Stimulated activated memory B cell treated with anti-CD40 and anti-IgM and Interleukin-4, amounts not matched to agents 10 μg/mL and 1 μg/mL and 100 μg/mL, for 72 hours (primary cell): ENCODE data around the gene PYGB.
"Not testable (repeated sequence)": the region's sequence is repeated elsewhere in the genome, so short reads cannot be mapped to it uniquely, and the experiment has no call there.

Source experiments
- ATAC-seq: fragments of 150-1000 bp; cut with Tn5 transposase; 2 replicates; pipeline ENCODE4 v1.10.0; 2021
- H3K27ac Mint-ChIP-seq: one replicate; pipeline ENCODE4 v1.8.0; 2022; ENCODE audit warnings: mild to moderate bottlenecking, mixed read lengths
- H3K27me3 Mint-ChIP-seq: one replicate; pipeline ENCODE4 v1.8.0; 2022; ENCODE audit warnings: mixed read lengths
- H3K36me3 Mint-ChIP-seq: one replicate; pipeline ENCODE4 v1.8.0; 2022; ENCODE audit warnings: mixed read lengths
- H3K4me1 Mint-ChIP-seq: one replicate; pipeline ENCODE4 v1.8.0; 2022; ENCODE audit warnings: mixed read lengths
- H3K4me3 Mint-ChIP-seq: one replicate; pipeline ENCODE4 v1.8.0; 2022; ENCODE audit warnings: mild to moderate bottlenecking, moderate library complexity, mixed read lengths
- H3K9me3 Mint-ChIP-seq: one replicate; pipeline ENCODE4 v1.8.0; 2022; ENCODE audit warnings: mixed read lengths

PYGB gene

GRCh38 chr20:25308083-25308491, 60.2 kb downstream of the PYGB start:
- Mint-ChIP-seq H3K36me3 (peaks cover 21% of the 10 kb centered on the region), H3K27ac (peak overlapping the region; percentile 92), H3K4me3 (no peak overlapping the region), H3K9me3 (no peaks in the 10 kb centered on the region), H3K4me1 (peaks cover 50% of the 10 kb centered on the region), H3K27me3 (no peaks in the 10 kb centered on the region)
- peak; percentile 46 for ATAC-seq

- Mint-ChIP-seq H3K4me1 (peaks cover 50% of the 10 kb centered on the region), H3K27ac (peak overlapping the region; percentile 92), H3K27me3 (no peaks in the 10 kb centered on the region), H3K9me3 (no peaks in the 10 kb centered on the region), H3K36me3 (peaks cover 17% of the 10 kb centered on the region), H3K4me3 (no peak overlapping the region)
- peak; percentile 56 for ATAC-seq
Observed at GRCh38 chr20:25308671-25309394, 60.9 kb downstream of the PYGB start.

DNA sequence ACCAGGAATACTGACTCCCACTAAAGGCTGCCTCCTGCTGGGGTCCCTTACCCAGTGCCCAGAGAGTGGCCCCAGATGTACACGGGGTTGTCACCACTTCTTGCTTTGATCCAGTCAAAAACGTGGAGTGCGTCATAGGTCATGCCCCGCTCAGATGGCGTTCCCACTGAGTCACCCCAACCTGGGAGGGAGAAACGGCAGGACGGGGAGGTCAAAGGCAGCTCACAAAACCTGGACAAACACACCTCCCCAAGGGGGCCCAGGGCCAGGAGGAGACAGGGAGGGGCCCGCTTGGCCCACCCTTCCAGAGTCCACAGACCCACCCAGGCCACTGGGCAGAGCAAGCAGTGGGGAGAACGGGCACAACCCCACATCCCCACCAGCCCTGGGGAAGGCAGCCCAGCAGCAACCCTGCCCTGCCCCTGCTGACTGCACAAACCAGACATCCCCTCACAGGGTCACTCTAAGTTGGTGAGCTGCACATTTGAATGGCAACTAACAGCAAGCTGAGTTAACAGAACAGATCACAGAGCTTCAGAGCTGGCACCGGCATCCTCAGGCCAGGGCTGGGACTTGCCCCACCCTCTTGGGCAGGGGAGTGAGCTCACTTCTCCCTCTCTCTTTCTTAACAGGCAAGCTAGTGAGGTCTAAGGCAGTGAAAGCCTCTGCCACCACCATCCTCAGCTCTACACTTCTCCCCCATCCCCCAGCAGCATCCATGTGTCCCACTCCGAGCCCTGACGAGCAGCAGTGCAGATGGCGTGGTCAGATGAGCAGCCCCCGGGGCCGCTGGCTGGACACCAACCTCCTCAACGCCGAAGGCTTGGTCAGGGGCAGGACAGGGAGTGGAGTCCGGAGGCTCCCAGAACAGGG, 61.7 kb downstream of the PYGB start:
- peak overlapping the region; percentile 92 for H3K27ac Mint-ChIP-seq
- no peaks in the 10 kb centered on the region for H3K27me3 Mint-ChIP-seq
- peaks cover 46% of the 10 kb centered on the region for H3K4me1 Mint-ChIP-seq
- H3K36me3 Mint-ChIP-seq = peaks cover 17% of the 10 kb centered on the region
- ATAC-seq = peak; percentile 77
- H3K9me3 Mint-ChIP-seq = no peaks in the 10 kb centered on the region
- H3K4me3 Mint-ChIP-seq = no peak overlapping the region

DNA sequence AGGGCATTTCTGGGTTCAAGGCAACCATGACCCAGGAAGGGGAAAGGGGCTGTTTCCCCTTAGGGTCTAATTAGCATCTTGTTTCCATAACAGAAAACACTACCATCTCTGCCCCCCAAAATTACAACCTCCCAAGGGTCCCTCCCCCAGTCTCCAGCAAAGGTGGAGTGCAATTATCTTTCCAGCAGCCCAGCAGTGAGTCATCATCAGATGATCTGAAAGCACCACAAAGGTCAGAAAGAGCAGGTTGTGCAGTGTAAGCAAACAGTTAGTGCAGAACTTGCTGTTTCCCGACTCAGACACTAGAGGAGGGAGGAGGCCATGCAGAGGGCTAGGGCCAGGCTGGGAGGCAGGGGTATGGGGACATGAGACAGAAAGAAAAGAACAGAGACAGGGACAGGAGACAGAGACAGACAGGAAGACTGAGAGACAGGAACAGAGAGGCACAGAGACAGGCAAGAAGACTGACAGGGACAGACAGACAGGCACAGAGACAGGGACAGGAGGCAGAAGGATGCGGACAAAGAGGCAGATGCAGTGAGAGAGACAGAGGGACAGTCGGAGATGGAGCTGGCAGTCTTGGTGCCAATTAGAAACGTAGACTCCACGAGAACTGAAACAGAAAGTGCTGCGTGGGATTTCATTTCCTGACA, 62.5 kb downstream of the PYGB start:
- H3K27me3 Mint-ChIP-seq = no peaks in the 10 kb centered on the region
- H3K27ac Mint-ChIP-seq = peak overlapping the region; percentile 92
- ATAC-seq = peak; percentile 95
- H3K4me3 Mint-ChIP-seq = peak overlapping the region; percentile 68
- H3K36me3 Mint-ChIP-seq = peaks cover 24% of the 10 kb centered on the region
- H3K9me3 Mint-ChIP-seq = no peaks in the 10 kb centered on the region
- peaks cover 51% of the 10 kb centered on the region for H3K4me1 Mint-ChIP-seq

GRCh38 chr20:25310921-25311728, 63.2 kb downstream of the PYGB start:
- Mint-ChIP-seq H3K4me3 (peak overlapping the region; percentile 68), H3K9me3 (no peaks in the 10 kb centered on the region), H3K4me1 (peaks cover 58% of the 10 kb centered on the region), H3K27me3 (no peaks in the 10 kb centered on the region), H3K27ac (peak overlapping the region; percentile 92), H3K36me3 (peaks cover 30% of the 10 kb centered on the region)
- no peak for ATAC-seq

GRCh38 chr20:25312716-25313115, 64.8 kb downstream of the PYGB start:
- ATAC-seq = not testable (repeated sequence)
- H3K4me1 Mint-ChIP-seq = peaks cover 67% of the 10 kb centered on the region

DNA sequence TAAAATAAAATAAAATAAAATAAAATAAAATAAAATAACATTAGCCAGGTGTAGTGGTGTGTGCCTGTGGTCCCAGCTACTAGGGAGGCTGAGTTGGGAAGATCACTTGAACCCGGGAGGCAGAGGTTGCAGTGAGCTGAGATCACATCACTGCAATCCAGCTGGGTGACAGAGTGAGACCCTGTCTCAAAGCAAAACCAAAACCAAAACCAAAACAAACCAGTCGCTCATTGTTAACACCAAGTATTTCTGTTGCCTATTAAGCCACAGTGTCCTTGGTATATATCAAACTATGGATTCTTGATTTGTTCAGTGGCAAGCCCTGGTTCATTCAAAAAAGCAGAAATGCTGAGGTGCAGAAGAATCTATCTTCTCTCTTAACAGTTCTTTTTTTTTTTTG, 65.7 kb downstream of the PYGB start:
- Mint-ChIP-seq H3K4me3 (no peak overlapping the region), H3K27me3 (no peaks in the 10 kb centered on the region), H3K9me3 (no peaks in the 10 kb centered on the region), H3K36me3 (peaks cover 27% of the 10 kb centered on the region), H3K27ac (no peak overlapping the region), H3K4me1 (peaks cover 67% of the 10 kb centered on the region)
- no peak for ATAC-seq

More at GRCh38 chr20:25312716-25313115, 64.8 kb downstream of the PYGB start:
- not testable (repeated sequence) for H3K27me3 Mint-ChIP-seq, H3K4me3 Mint-ChIP-seq, H3K9me3 Mint-ChIP-seq, H3K27ac Mint-ChIP-seq
- peaks cover 25% of the 10 kb centered on the region for H3K36me3 Mint-ChIP-seq

GRCh38 chr20:25314497-25315417, 66.9 kb downstream of the PYGB start:
- no peak for ATAC-seq
- Mint-ChIP-seq H3K27me3 (no peaks in the 10 kb centered on the region), H3K4me1 (peaks cover 67% of the 10 kb centered on the region), H3K4me3 (no peak overlapping the region), H3K27ac (peak overlapping the region; percentile 96), H3K9me3 (no peaks in the 10 kb centered on the region), H3K36me3 (peaks cover 27% of the 10 kb centered on the region)

DNA sequence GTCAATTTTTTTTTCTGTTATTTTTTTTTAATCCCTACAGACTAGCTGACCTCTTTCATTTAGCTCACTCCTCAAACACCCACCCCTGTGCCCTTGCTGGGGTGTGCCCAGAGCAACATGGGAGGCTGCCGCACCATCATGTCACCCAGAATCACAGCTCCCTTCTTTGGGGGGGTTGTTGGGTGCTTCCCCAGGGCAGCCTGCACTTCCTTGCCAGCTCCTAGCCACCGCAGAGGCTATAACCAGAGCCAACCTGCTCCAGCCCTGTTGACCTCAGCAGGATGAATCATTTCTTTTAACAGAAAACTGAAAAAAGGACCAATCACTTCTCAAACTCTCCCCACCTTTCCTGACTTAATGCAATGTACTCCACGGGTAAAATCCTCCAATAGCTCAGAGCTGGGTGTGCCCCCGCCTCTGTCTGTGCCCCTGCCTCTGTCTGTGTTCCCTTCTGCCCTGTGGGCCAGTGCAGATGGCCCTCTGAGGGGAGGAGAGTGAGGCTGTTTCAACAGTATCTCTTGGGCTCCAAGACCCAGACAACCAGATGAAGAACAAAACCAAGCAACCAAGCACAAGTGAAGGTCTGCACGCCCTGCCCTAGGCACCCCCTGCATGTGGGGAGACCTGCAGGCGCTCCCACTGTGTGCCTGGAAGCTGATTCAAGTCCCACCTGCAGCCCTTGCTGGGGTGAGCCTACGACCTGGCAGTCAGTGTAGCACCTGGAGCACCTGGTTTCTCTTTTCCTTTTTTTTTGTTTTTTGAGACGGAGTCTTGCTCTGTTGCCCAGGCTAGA, 67.7 kb downstream of the PYGB start:
- H3K9me3 Mint-ChIP-seq = no peaks in the 10 kb centered on the region
- no peak for ATAC-seq
- H3K27me3 Mint-ChIP-seq = no peaks in the 10 kb centered on the region
- H3K4me3 Mint-ChIP-seq = no peak overlapping the region
- H3K4me1 Mint-ChIP-seq = peaks cover 64% of the 10 kb centered on the region
- peak overlapping the region; percentile 96 for H3K27ac Mint-ChIP-seq
- peaks cover 34% of the 10 kb centered on the region for H3K36me3 Mint-ChIP-seq

- peaks cover 61% of the 10 kb centered on the region for H3K4me1 Mint-ChIP-seq
- no peak overlapping the region for H3K4me3 Mint-ChIP-seq
- no peaks in the 10 kb centered on the region for H3K9me3 Mint-ChIP-seq
- ATAC-seq = no peak
- H3K36me3 Mint-ChIP-seq = peaks cover 38% of the 10 kb centered on the region
- H3K27me3 Mint-ChIP-seq = no peaks in the 10 kb centered on the region
- H3K27ac Mint-ChIP-seq = peak overlapping the region; percentile 96
Observed at GRCh38 chr20:25316506-25317190, 68.8 kb downstream of the PYGB start.

- Mint-ChIP-seq H3K9me3 (no peaks in the 10 kb centered on the region), H3K4me1 (peaks cover 57% of the 10 kb centered on the region), H3K4me3 (no peak overlapping the region), H3K36me3 (peaks cover 34% of the 10 kb centered on the region), H3K27ac (peak overlapping the region; percentile 96), H3K27me3 (no peaks in the 10 kb centered on the region)
- no peak for ATAC-seq
Observed at GRCh38 chr20:25317351-25318075, 69.6 kb downstream of the PYGB start.

- Mint-ChIP-seq H3K27ac (peak overlapping the region; percentile 96), H3K9me3 (no peaks in the 10 kb centered on the region), H3K36me3 (peaks cover 46% of the 10 kb centered on the region), H3K4me3 (peak overlapping the region; percentile 56), H3K4me1 (peaks cover 63% of the 10 kb centered on the region), H3K27me3 (no peaks in the 10 kb centered on the region)
- peak; percentile 97 for ATAC-seq
Observed at GRCh38 chr20:25318471-25319240, 70.8 kb downstream of the PYGB start.
